Liver (tissue), 9 donors: Measurements from ENCODE around the gene CELA1. TPM values are rescaled to one million over a fixed set of nuclear protein-coding genes. Genes with fewer than 3 reads are reported as not detected.
A peak's percentile ranks its signal among the peaks of the same experiment; 100 is the strongest.

Experiments used
- DNase-seq: peaks from one replicate; pipeline ENCODE4 v3.0.0-alpha.2; 2017; ENCODE audit warnings: low spot score
- H3K27ac ChIP-seq, 2 donors: one replicate each; pipeline ENCODE4 v1.7.0; 2013; ENCODE audit warnings: inconsistent platforms in 2 of 2, low read length in 2 of 2, control low read depth in 1 of 2, low read depth in 1 of 2, mild to moderate bottlenecking in 1 of 2
- H3K27me3 ChIP-seq, 4 donors: one replicate each; pipeline versions ENCODE4 v1.6.1 to v1.7.0; 2013; ENCODE audit warnings: low read length in 3 of 4, inconsistent platforms in 1 of 4, mild to moderate bottlenecking in 1 of 4, moderate library complexity in 1 of 4; ENCODE audit not compliant: control insufficient read depth in 4 of 4, insufficient read depth in 4 of 4
- H3K36me3 ChIP-seq, 4 donors: one replicate each; pipeline versions ENCODE4 v1.6.1 to v1.7.0; 2013; ENCODE audit warnings: low read length in 3 of 4, mild to moderate bottlenecking in 3 of 4, low read depth in 1 of 4, moderate library complexity in 1 of 4; ENCODE audit not compliant: control insufficient read depth in 4 of 4, insufficient read depth in 3 of 4
- H3K4me1 ChIP-seq, 4 donors: one replicate each; pipeline versions ENCODE4 v1.6.1 to v1.7.0; 2013; ENCODE audit warnings: low read length in 3 of 4, mild to moderate bottlenecking in 3 of 4, moderate library complexity in 1 of 4; ENCODE audit not compliant: control insufficient read depth in 4 of 4, insufficient read depth in 4 of 4
- H3K4me3 ChIP-seq, 3 donors: one replicate each; pipeline versions ENCODE4 v1.6.1 to v1.7.0; 2013; ENCODE audit warnings: low read length in 3 of 3, control low read depth in 1 of 3, low read depth in 1 of 3, mild to moderate bottlenecking in 1 of 3
- H3K9ac ChIP-seq, 2 donors: one replicate each; pipeline ENCODE4 v1.7.0; 2013; ENCODE audit warnings: low read length in 2 of 2, mild to moderate bottlenecking in 2 of 2, moderate library complexity in 2 of 2, control low read depth in 1 of 2, low read depth in 1 of 2
- H3K9me3 ChIP-seq, 4 donors: one replicate each; pipeline versions ENCODE4 v1.6.1 to v1.7.0; 2013; ENCODE audit warnings: low read length in 3 of 4; ENCODE audit not compliant: control insufficient read depth in 4 of 4
- CTCF ChIP-seq: fragments of 150-350 bp; IDR thresholded peaks from 2 replicates; pipeline ENCODE4 v1.5.1; 2017; ENCODE audit warnings: improper control_type of control experiment, low read depth, low read length; ENCODE audit not compliant: missing input control
- EGR1 ChIP-seq, 2 donors: IDR thresholded peaks; 2 replicates each; pipeline ENCODE4 v1.6.1; 2016 to 2018; ENCODE audit warnings: antibody characterized with exemption in 2 of 2, low read depth in 2 of 2
- FOXA1 ChIP-seq: IDR thresholded peaks from 2 replicates; pipeline ENCODE4 v1.6.1; 2016; ENCODE audit warnings: antibody characterized with exemption
- FOXA2 ChIP-seq: IDR thresholded peaks from 2 replicates; pipeline ENCODE4 v1.6.1; 2016; ENCODE audit warnings: antibody characterized with exemption
- GABPA ChIP-seq, 2 donors: IDR thresholded peaks in 1 of 2; conservative IDR thresholded peaks in 1 of 2; 2 replicates each; pipeline ENCODE4 v1.6.1; 2016; ENCODE audit warnings: antibody characterized with exemption in 2 of 2, mild to moderate bottlenecking in 1 of 2, moderate library complexity in 1 of 2
- HNF4A ChIP-seq, 2 donors: conservative IDR thresholded peaks; 2 replicates each; pipeline ENCODE4 v1.6.1; 2016; ENCODE audit warnings: antibody characterized with exemption in 2 of 2, mild to moderate bottlenecking in 2 of 2
- HNF4G ChIP-seq: IDR thresholded peaks from 2 replicates; pipeline ENCODE4 v1.6.1; 2016; ENCODE audit warnings: antibody characterized with exemption
- JUND ChIP-seq, 2 donors: IDR thresholded peaks; 2 replicates each; pipeline ENCODE4 v1.6.1; 2016; ENCODE audit warnings: antibody characterized with exemption in 2 of 2
- MAX ChIP-seq: IDR thresholded peaks from 2 replicates; pipeline ENCODE4 v1.6.1; 2016; ENCODE audit warnings: antibody characterized with exemption
- NR2F2 ChIP-seq: IDR thresholded peaks from 2 replicates; pipeline ENCODE4 v1.6.1; 2016; ENCODE audit warnings: antibody characterized with exemption
- RAD21 ChIP-seq, 2 donors: IDR thresholded peaks; 2 replicates each; pipeline ENCODE4 v1.6.1; 2016; ENCODE audit warnings: antibody characterized with exemption in 2 of 2, mild to moderate bottlenecking in 2 of 2
- REST ChIP-seq: IDR thresholded peaks from 2 replicates; pipeline ENCODE4 v1.6.1; 2016; ENCODE audit warnings: antibody characterized with exemption, mild to moderate bottlenecking
- RXRA ChIP-seq, 2 donors: IDR thresholded peaks; 2 replicates each; pipeline ENCODE4 v1.6.1; 2017 to 2018; ENCODE audit warnings: antibody characterized with exemption in 2 of 2, mild to moderate bottlenecking in 1 of 2
- SP1 ChIP-seq: IDR thresholded peaks from 2 replicates; pipeline ENCODE4 v1.6.1; 2018; ENCODE audit warnings: antibody characterized with exemption, mild to moderate bottlenecking
- TAF1 ChIP-seq: conservative IDR thresholded peaks from 2 replicates; pipeline ENCODE4 v1.6.1; 2016; ENCODE audit warnings: antibody characterized with exemption, mild to moderate bottlenecking
- YY1 ChIP-seq: IDR thresholded peaks from 2 replicates; pipeline ENCODE4 v1.6.1; 2016; ENCODE audit warnings: antibody characterized with exemption, mild to moderate bottlenecking
- ZBTB33 ChIP-seq: IDR thresholded peaks from 2 replicates; pipeline ENCODE4 v1.6.1; 2016; ENCODE audit warnings: antibody characterized with exemption
- WGBS: extraction: QIAGEN DNeasy Blood & Tissue Kit; methylation state at CpG from one replicate; pipeline ENCODE4 v1.1.7; 2013; 5-methylcytosine and 5-hydroxymethylcytosine counted together
- polyA plus RNA-seq, 2 donors: library from polyadenylated mRNA; stranded (reverse) in 1 of 2; unstranded in 1 of 2; fragments of 200-250 nt in 1 of 2; fragments of >200 nt in 1 of 2; fragmentation: Nextera tagmentation in 1 of 2; extraction: Ambion mirVana in 1 of 2; gene quantifications; one replicate each; pipeline versions ENCODE4 v1.2.1 to v1.2.3, GENCODE V29; 2013 to 2015
- total RNA-seq, 2 donors: library from RNA; depleted of rRNA; stranded (reverse); fragments of >200 nt; gene quantifications; one replicate each; pipeline ENCODE4 v1.2.3, GENCODE V29; 2014
- TF ChIP-seq, protein P1 (sequence below): IDR thresholded peaks from 2 replicates; pipeline ENCODE4 v1.6.1; 2016; ENCODE audit warnings: antibody characterized with exemption
- donor health status: healthy.
- donor health status: healthy.
- donor health status: healthy.
- donor health status: healthy.
- donor health status: healthy.

The CELA1 gene
- total and polyA plus RNA-seq, 4 donors, result not detected

- no peaks in the 10 kb centered on the region for H3K27me3 ChIP-seq
- H3K9ac ChIP-seq, result peak overlapping the region in 1 of 2 donors; percentile 56
- no peak for TF ChIP-seq HNF4G
- no peak for TF ChIP-seq RXRA (IDR thresholded peaks at IDR 0.05)
- no peak for TF ChIP-seq EGR1 (IDR thresholded peaks at IDR 0.05; ENCODE audit: low read depth in 2 of 2)
- no peak for TF ChIP-seq MAX
- TF ChIP-seq CTCF, result no peak
- TF ChIP-seq GABPA (IDR thresholded peaks at IDR 0.05 in 1 of 2, conservative IDR thresholded peaks at IDR 0.05 in 1 of 2), result no peak
- no peak for TF ChIP-seq ZBTB33
- no peak for TF ChIP-seq RAD21 (IDR thresholded peaks at IDR 0.05)
- TF ChIP-seq, protein P1, sequence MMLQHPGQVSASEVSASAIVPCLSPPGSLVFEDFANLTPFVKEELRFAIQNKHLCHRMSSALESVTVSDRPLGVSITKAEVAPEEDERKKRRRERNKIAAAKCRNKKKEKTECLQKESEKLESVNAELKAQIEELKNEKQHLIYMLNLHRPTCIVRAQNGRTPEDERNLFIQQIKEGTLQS, result no peak
- TF ChIP-seq YY1, result no peak
- no peak for TF ChIP-seq REST
- no peak for TF ChIP-seq HNF4A (conservative IDR thresholded peaks at IDR 0.05)
- TF ChIP-seq NR2F2, result no peak
- no peak for TF ChIP-seq TAF1
- TF ChIP-seq SP1, result no peak
- no peak for TF ChIP-seq JUND (IDR thresholded peaks at IDR 0.05)
- no peak for TF ChIP-seq FOXA1
- TF ChIP-seq FOXA2, result no peak
- H3K36me3 ChIP-seq, result no peaks in the 10 kb centered on the region
- DNase-seq, result no peak
- H3K9me3 ChIP-seq, result no peaks in the 10 kb centered on the region
- peak overlapping the region in 2 of 3 donors; percentile 14 to 45 for H3K4me3 ChIP-seq
- H3K27ac ChIP-seq, result peak overlapping the region; percentile 72 to 80
- WGBS, result 81% methylated on average over 15 of the region's 15 CpGs
- peaks cover 0 to 5% (median 2%) of the 10 kb centered on the region in 4 donors for H3K4me1 ChIP-seq
Measured at GRCh38 chr12:51323317-51323960, 23.0 kb downstream of the CELA1 start.
